ENCODE results near the gene GPR158.

The GPR158 gene

GRCh38 chr10:25522946-25523608 lies 348.3 kb downstream of the GPR158 start:
- no peak for DNase-seq
- TF ChIP-seq, protein P1, sequence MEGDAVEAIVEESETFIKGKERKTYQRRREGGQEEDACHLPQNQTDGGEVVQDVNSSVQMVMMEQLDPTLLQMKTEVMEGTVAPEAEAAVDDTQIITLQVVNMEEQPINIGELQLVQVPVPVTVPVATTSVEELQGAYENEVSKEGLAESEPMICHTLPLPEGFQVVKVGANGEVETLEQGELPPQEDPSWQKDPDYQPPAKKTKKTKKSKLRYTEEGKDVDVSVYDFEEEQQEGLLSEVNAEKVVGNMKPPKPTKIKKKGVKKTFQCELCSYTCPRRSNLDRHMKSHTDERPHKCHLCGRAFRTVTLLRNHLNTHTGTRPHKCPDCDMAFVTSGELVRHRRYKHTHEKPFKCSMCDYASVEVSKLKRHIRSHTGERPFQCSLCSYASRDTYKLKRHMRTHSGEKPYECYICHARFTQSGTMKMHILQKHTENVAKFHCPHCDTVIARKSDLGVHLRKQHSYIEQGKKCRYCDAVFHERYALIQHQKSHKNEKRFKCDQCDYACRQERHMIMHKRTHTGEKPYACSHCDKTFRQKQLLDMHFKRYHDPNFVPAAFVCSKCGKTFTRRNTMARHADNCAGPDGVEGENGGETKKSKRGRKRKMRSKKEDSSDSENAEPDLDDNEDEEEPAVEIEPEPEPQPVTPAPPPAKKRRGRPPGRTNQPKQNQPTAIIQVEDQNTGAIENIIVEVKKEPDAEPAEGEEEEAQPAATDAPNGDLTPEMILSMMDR (IDR thresholded peaks at IDR 0.05; ENCODE audit: borderline replicate concordance, extremely low read depth, low read length, poor library complexity, severe bottlenecking), result peak; percentile 30
- TF ChIP-seq EZH2 (IDR thresholded peaks at IDR 0.05; ENCODE audit: borderline replicate concordance, low read depth, low read length, severe bottlenecking), result no peak

GRCh38 chr10:25530306-25530705 lies 355.5 kb downstream of the GPR158 start:
- H3K27ac ChIP-seq (ENCODE audit: low read length), result no peak overlapping the region

More at GRCh38 chr10:25522946-25523608, 348.3 kb downstream of the GPR158 start:
- no peaks in the 10 kb centered on the region for H3K79me2 ChIP-seq (ENCODE audit: insufficient read depth, low read length)
- no peak overlapping the region for H3K27ac ChIP-seq (ENCODE audit: low read length)
- no peak for ATAC-seq (ENCODE audit: insufficient read depth, low read depth)
- no peaks in the 10 kb centered on the region for H3K4me1 ChIP-seq (ENCODE audit: insufficient read depth, low read length)
- H3K4me2 ChIP-seq (ENCODE audit: insufficient read depth, low read length), result no peak overlapping the region
- H3K9ac ChIP-seq (ENCODE audit: low read depth, low read length), result no peak overlapping the region
- H3K36me3 ChIP-seq (ENCODE audit: insufficient read depth, low read length), result no peaks in the 10 kb centered on the region
- H2AFZ ChIP-seq (ENCODE audit: low read depth, low read length), result no peak overlapping the region
- H3K27me3 ChIP-seq (ENCODE audit: insufficient read depth, low read length, poor library complexity), result no peaks in the 10 kb centered on the region
- no peaks in the 10 kb centered on the region for H3K9me3 ChIP-seq (ENCODE audit: insufficient read depth, low read length, severe bottlenecking)
- no peaks in the 10 kb centered on the region for H4K20me1 ChIP-seq (ENCODE audit: insufficient read depth, low read length)
- no peak overlapping the region for H3K4me3 ChIP-seq (ENCODE audit: low read depth in 1 of 2, low read length in 2 of 2)

GRCh38 chr10:25531457-25532061 lies 356.8 kb downstream of the GPR158 start:
- ATAC-seq (ENCODE audit: insufficient read depth, low read depth) (no peak), DNase-seq (no peak)
- Histone ChIP-seq H4K20me1 (ENCODE audit: insufficient read depth, low read length) (no peaks in the 10 kb centered on the region), H3K27ac (ENCODE audit: low read length) (no peak overlapping the region), H3K9me3 (ENCODE audit: insufficient read depth, low read length, severe bottlenecking) (no peaks in the 10 kb centered on the region), H3K4me1 (ENCODE audit: insufficient read depth, low read length) (no peaks in the 10 kb centered on the region), H3K9ac (ENCODE audit: low read depth, low read length) (no peak overlapping the region), H2AFZ (ENCODE audit: low read depth, low read length) (no peak overlapping the region), H3K27me3 (ENCODE audit: insufficient read depth, low read length, poor library complexity) (no peaks in the 10 kb centered on the region), H3K79me2 (ENCODE audit: insufficient read depth, low read length) (no peaks in the 10 kb centered on the region), H3K36me3 (ENCODE audit: insufficient read depth, low read length) (no peaks in the 10 kb centered on the region), H3K4me3 (ENCODE audit: low read depth in 1 of 2, low read length in 2 of 2) (no peak overlapping the region), H3K4me2 (ENCODE audit: insufficient read depth, low read length) (no peak overlapping the region)
- TF ChIP-seq, protein P1 (IDR thresholded peaks at IDR 0.05; ENCODE audit: borderline replicate concordance, extremely low read depth, low read length, poor library complexity, severe bottlenecking), result no peak
- no peak for TF ChIP-seq EZH2 (IDR thresholded peaks at IDR 0.05; ENCODE audit: borderline replicate concordance, low read depth, low read length, severe bottlenecking)

More at GRCh38 chr10:25530306-25530705, 355.5 kb downstream of the GPR158 start:
- ATAC-seq (ENCODE audit: insufficient read depth, low read depth) (no peak), DNase-seq (no peak)
- no peaks in the 10 kb centered on the region for H4K20me1 ChIP-seq (ENCODE audit: insufficient read depth, low read length)
- H3K36me3 ChIP-seq (ENCODE audit: insufficient read depth, low read length), result no peaks in the 10 kb centered on the region
- H3K4me3 ChIP-seq (ENCODE audit: low read depth in 1 of 2, low read length in 2 of 2), result no peak overlapping the region
- H3K79me2 ChIP-seq (ENCODE audit: insufficient read depth, low read length), result no peaks in the 10 kb centered on the region
- no peaks in the 10 kb centered on the region for H3K27me3 ChIP-seq (ENCODE audit: insufficient read depth, low read length, poor library complexity)
- no peak overlapping the region for H3K4me2 ChIP-seq (ENCODE audit: insufficient read depth, low read length)
- no peak for TF ChIP-seq EZH2 (IDR thresholded peaks at IDR 0.05; ENCODE audit: borderline replicate concordance, low read depth, low read length, severe bottlenecking)
- TF ChIP-seq, protein P1 (IDR thresholded peaks at IDR 0.05; ENCODE audit: borderline replicate concordance, extremely low read depth, low read length, poor library complexity, severe bottlenecking), result no peak
- H3K4me1 ChIP-seq (ENCODE audit: insufficient read depth, low read length), result no peaks in the 10 kb centered on the region
- no peak overlapping the region for H3K9ac ChIP-seq (ENCODE audit: low read depth, low read length)
- H3K9me3 ChIP-seq (ENCODE audit: insufficient read depth, low read length, severe bottlenecking), result no peaks in the 10 kb centered on the region
- no peak overlapping the region for H2AFZ ChIP-seq (ENCODE audit: low read depth, low read length)
